ENCODE results near the gene GMDS. TPM values are rescaled to one million over a fixed set of nuclear protein-coding genes. Genes with fewer than 3 reads are reported as not detected.

Gene GMDS
- total and polyA plus RNA-seq, 2 of the 13 experiments (the other 11 are each of a cell fraction or from before 2014, with no cell fraction given): 64.4 to 112 TPM

DNA sequence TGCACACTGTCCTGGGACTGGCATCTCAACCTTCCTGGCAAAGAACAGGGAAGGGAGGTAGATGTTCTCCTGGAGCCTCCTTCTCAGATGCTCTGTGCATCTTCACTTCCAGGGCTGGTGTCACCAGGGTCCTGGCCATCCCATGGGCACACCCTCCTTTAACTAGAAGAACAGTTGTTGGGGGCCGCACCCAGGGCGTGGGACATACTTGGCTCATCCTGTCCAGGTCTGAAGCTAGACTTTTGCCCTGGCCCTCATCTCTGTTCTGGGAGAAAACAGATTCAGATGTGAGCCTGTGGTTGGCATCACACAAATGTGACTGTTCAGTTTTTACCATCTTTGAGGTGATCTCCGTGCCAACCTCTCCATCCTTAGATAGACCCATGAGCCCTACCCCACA is 594.0 kb downstream of the GMDS start:
- Histone ChIP-seq H4K20me1 (ENCODE audit: insufficient read depth, low read length) (no peaks in the 10 kb centered on the region), H3K4me2 (ENCODE audit: low read depth, low read length) (no peak overlapping the region), H2AFZ (ENCODE audit: low read length) (no peak overlapping the region), H3K9ac (ENCODE audit: insufficient read depth, low read depth, low read length) (no peak overlapping the region), H3K36me3 (replicated peaks in 1 of 2; ENCODE audit: control insufficient read depth in 1 of 2, insufficient read depth in 2 of 2, low read length in 2 of 2) (peaks cover 2 to 20% of the 10 kb centered on the region in 2 experiments; a peak in 2 of 5 replicates), H3K9me3 (ENCODE audit: low read length) (no peaks in the 10 kb centered on the region), H3K79me2 (ENCODE audit: insufficient read depth, low read length) (no peaks in the 10 kb centered on the region), H3K4me1 (ENCODE audit: insufficient read depth, low read length) (no peaks in the 10 kb centered on the region), H3K27me3 (ENCODE audit: control insufficient read depth in 1 of 2, insufficient read depth in 2 of 2, low read length in 2 of 2) (no peaks in the 10 kb centered on the region), H3K27ac (ENCODE audit: extremely low read length, insufficient read depth, low read length) (no peak overlapping the region), H3K4me3 (replicated peaks in 1 of 3; ENCODE audit: insufficient read depth in 1 of 3, low read depth in 2 of 3, low read length in 3 of 3) (no peak overlapping the region)
- in situ Hi-C loops (cut with HindIII; ENCODE audit: extremely low pct_ligation_motif_present, low pct_unique_long_range_greater_than_20kb): no loop called here
- ATAC-seq (no peak), FAIRE-seq (no peak), DNase-seq (ENCODE audit: low spot score) (no peak)
- ChIA-PET POLR2A (no interaction called here), CTCF (ENCODE audit: low intra/inter-chr PET ratio, low total read pairs) (no interaction called here)
- TF ChIP-seq, protein P1, sequence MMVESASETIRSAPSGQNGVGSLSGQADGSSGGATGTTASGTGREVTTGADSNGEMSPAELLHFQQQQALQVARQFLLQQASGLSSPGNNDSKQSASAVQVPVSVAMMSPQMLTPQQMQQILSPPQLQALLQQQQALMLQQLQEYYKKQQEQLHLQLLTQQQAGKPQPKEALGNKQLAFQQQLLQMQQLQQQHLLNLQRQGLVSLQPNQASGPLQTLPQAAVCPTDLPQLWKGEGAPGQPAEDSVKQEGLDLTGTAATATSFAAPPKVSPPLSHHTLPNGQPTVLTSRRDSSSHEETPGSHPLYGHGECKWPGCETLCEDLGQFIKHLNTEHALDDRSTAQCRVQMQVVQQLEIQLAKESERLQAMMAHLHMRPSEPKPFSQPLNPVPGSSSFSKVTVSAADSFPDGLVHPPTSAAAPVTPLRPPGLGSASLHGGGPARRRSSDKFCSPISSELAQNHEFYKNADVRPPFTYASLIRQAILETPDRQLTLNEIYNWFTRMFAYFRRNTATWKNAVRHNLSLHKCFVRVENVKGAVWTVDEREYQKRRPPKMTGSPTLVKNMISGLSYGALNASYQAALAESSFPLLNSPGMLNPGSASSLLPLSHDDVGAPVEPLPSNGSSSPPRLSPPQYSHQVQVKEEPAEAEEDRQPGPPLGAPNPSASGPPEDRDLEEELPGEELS (CRISPR knock-in tag; IDR thresholded peaks at IDR 0.05): no peak
- BruUV-seq (replicated peaks): no TSS peak
- intact Hi-C loops (cut with micrococcal nuclease; ENCODE audit: unreplicated experiment): no loop called here
- WGBS (ENCODE audit: low lambda C conversion rate): 100% methylated on average over 2 of the region's 3 CpGs

DNA sequence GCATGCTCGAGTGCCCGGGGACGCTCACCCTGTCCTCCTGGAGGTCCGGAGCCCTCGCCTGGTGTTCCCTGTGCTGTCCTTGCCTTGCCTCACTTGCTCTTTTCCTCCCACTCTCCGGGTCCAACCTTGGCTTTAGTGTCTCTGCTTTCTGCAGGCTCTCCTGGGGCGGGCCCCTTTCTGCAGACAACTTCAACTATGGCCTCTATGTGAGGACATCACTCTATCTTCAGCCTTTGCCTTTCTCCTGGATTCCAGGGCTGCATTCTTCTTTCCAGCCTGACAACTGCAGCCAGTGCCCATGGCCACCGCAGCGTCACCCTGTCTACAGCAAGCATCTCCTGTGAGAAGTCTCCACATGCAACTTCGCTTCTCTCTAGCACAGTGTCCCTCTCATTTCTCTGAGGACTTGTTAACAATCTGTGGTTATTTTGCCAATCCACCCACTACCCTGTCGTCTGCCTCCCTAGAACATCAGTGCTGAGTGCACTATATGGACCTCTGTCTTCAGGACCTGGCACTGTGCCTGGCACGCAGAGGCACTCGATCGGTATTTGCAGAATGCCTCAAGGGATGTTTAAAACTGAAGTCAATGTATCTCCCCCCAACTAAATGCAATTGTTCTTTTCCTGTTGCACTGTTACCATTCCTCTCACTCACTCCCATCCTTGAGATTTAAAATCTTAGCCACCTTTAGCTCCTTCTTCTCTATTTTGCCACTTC is 599.8 kb downstream of the GMDS start:
- Histone ChIP-seq H4K20me1 (ENCODE audit: insufficient read depth, low read length) (no peaks in the 10 kb centered on the region; the same call in 1 of the 2 replicates), H3K79me2 (ENCODE audit: insufficient read depth, low read length) (no peaks in the 10 kb centered on the region), H3K27me3 (ENCODE audit: control insufficient read depth in 1 of 2, insufficient read depth in 2 of 2, low read length in 2 of 2) (no peaks in the 10 kb centered on the region), H3K4me1 (ENCODE audit: insufficient read depth, low read length) (no peaks in the 10 kb centered on the region), H3K27ac (ENCODE audit: extremely low read length, insufficient read depth, low read length) (no peak overlapping the region), H3K4me2 (ENCODE audit: low read depth, low read length) (no peak overlapping the region), H3K36me3 (replicated peaks in 1 of 2; ENCODE audit: control insufficient read depth in 1 of 2, insufficient read depth in 2 of 2, low read length in 2 of 2) (peaks cover 0 to 25% of the 10 kb centered on the region in 2 experiments; a peak in 3 of 5 replicates), H3K9me3 (ENCODE audit: low read length) (no peaks in the 10 kb centered on the region), H3K4me3 (replicated peaks in 1 of 3; ENCODE audit: insufficient read depth in 1 of 3, low read depth in 2 of 3, low read length in 3 of 3) (no peak overlapping the region), H2AFZ (ENCODE audit: low read length) (no peak overlapping the region), H3K9ac (ENCODE audit: insufficient read depth, low read depth, low read length) (no peak overlapping the region)
- ChIA-PET CTCF (ENCODE audit: low intra/inter-chr PET ratio, low total read pairs) (no interaction called here), POLR2A (no interaction called here)
- ATAC-seq (no peak), FAIRE-seq (no peak), DNase-seq (ENCODE audit: low spot score) (no peak)
- intact Hi-C loops (cut with micrococcal nuclease; ENCODE audit: unreplicated experiment): no loop called here
- BruUV-seq (replicated peaks): no TSS peak
- 96% methylated on average over 14 of the region's 14 CpGs for WGBS (ENCODE audit: low lambda C conversion rate)
- in situ Hi-C loops (cut with HindIII; ENCODE audit: extremely low pct_ligation_motif_present, low pct_unique_long_range_greater_than_20kb): no loop called here
- TF ChIP-seq HNRNPL (IDR thresholded peaks at IDR 0.05; ENCODE audit: low read depth, low read length): no peak
- no peak for TF ChIP-seq ELF3 (CRISPR knock-in tag; IDR thresholded peaks at IDR 0.05)
- no peak for TF ChIP-seq FOXK2 (IDR thresholded peaks at IDR 0.05)
- no peak for TF ChIP-seq FOSL2 (CRISPR knock-in tag; IDR thresholded peaks at IDR 0.05)
- TF ChIP-seq, protein P2, sequence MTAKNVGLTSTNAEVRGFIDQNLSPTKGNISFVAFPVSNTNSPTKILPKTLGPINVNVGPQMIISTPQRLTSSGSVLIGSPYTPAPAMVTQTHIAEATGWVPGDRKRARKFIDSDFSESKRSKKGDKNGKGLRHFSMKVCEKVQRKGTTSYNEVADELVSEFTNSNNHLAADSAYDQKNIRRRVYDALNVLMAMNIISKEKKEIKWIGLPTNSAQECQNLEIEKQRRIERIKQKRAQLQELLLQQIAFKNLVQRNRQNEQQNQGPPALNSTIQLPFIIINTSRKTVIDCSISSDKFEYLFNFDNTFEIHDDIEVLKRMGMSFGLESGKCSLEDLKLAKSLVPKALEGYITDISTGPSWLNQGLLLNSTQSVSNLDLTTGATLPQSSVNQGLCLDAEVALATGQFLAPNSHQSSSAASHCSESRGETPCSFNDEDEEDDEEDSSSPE (CRISPR knock-in tag; IDR thresholded peaks at IDR 0.05): no peak
- no peak for TF ChIP-seq SCMH1 (CRISPR knock-in tag; IDR thresholded peaks at IDR 0.05; ENCODE audit: borderline replicate concordance)
- TF ChIP-seq, protein P3, sequence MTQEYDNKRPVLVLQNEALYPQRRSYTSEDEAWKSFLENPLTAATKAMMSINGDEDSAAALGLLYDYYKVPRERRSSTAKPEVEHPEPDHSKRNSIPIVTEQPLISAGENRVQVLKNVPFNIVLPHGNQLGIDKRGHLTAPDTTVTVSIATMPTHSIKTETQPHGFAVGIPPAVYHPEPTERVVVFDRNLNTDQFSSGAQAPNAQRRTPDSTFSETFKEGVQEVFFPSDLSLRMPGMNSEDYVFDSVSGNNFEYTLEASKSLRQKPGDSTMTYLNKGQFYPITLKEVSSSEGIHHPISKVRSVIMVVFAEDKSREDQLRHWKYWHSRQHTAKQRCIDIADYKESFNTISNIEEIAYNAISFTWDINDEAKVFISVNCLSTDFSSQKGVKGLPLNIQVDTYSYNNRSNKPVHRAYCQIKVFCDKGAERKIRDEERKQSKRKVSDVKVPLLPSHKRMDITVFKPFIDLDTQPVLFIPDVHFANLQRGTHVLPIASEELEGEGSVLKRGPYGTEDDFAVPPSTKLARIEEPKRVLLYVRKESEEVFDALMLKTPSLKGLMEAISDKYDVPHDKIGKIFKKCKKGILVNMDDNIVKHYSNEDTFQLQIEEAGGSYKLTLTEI (CRISPR knock-in tag; conservative IDR thresholded peaks at IDR 0.05): no peak
- no peak for TF ChIP-seq TRIM24 (CRISPR knock-in tag; IDR thresholded peaks at IDR 0.05)
- TF ChIP-seq ZNF772 (CRISPR knock-in tag; IDR thresholded peaks at IDR 0.05): no peak
- no peak for TF ChIP-seq RARA (CRISPR knock-in tag; IDR thresholded peaks at IDR 0.05)
- TF ChIP-seq, protein P4, sequence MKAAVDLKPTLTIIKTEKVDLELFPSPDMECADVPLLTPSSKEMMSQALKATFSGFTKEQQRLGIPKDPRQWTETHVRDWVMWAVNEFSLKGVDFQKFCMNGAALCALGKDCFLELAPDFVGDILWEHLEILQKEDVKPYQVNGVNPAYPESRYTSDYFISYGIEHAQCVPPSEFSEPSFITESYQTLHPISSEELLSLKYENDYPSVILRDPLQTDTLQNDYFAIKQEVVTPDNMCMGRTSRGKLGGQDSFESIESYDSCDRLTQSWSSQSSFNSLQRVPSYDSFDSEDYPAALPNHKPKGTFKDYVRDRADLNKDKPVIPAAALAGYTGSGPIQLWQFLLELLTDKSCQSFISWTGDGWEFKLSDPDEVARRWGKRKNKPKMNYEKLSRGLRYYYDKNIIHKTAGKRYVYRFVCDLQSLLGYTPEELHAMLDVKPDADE (CRISPR knock-in tag; IDR thresholded peaks at IDR 0.05): no peak
- TF ChIP-seq HHEX (CRISPR knock-in tag; IDR thresholded peaks at IDR 0.05): no peak
